Measurements from ENCODE around the gene CNOT6. TPM values are rescaled to one million over a fixed set of nuclear protein-coding genes. Genes with fewer than 3 reads are reported as not detected.

CNOT6 gene
- total RNA-seq, 1 donor from 2014 or later = 26.6 TPM

DNA sequence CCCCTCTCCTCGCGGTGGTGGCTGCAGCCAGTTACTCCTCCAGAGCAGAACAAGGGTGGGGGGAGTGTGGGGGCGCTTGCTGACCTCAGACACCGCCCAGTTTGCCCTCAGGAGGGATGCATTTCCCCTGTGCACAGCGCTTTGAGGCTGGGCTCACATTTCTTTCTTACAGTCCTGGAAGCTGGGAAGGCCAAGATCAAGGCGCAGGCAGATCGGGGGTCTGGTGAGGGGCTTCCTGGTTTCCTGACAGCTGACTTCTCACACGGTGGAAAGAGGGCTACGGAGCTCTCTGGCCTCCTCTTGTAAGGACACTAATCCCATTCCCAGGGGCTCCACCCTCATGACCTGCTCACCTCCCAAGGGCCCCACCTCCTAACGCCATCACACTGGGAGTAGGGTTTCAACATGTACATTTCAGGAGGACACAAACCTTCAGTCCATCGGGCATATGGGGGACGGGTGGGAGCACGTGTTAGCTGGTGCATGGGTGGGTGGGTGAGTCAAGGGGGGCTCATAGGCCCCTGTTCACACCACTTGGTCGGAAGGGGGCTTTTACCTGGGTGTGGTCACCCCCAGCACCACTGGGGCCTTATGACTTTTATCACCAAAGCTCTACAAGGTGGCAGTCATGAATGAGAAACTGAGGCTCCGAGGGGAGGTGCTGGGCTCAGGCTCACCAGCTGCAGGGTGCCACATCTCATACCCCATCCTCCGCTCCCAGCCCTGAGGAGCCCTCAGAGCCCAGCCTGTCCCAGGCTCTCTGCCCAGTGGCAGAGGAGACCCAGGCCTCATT is 104.8 kb downstream of the CNOT6 start:
- no peak overlapping the region for H3K4me3 ChIP-seq (ENCODE audit: low read depth, low read length)
- DNase-seq (ENCODE audit: low read depth) (no peak), FAIRE-seq (no peak)
- H3K36me3 ChIP-seq (ENCODE audit: control insufficient read depth, insufficient read depth, low read length) = no peaks in the 10 kb centered on the region
- no peak for TF ChIP-seq CTCF (IDR thresholded peaks at IDR 0.05; ENCODE audit: insufficient read depth, low read length, severe bottlenecking)
- H3K27me3 ChIP-seq (ENCODE audit: control insufficient read depth, insufficient read depth, low read length) = no peaks in the 10 kb centered on the region

DNA sequence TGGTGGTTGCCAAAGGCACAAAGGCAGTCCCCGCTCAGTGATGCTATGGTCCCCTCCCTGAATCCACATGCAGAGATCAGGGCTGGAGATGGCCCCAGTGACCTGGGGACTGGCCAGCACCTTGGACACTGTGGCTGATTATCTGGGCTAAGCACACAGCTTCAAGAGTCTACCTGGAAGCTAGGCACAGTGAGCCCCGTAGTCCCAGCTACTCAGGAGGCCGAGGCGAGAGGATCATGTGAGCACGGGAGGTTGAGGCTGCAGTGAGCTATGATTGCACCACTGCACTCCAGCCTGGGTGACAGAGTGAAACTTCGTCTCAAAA is 105.4 kb downstream of the CNOT6 start:
- no peaks in the 10 kb centered on the region for H3K36me3 ChIP-seq (ENCODE audit: control insufficient read depth, insufficient read depth, low read length)
- DNase-seq (ENCODE audit: low read depth) (no peak), FAIRE-seq (no peak)
- H3K27me3 ChIP-seq (ENCODE audit: control insufficient read depth, insufficient read depth, low read length) = no peaks in the 10 kb centered on the region
- no peak for TF ChIP-seq CTCF (IDR thresholded peaks at IDR 0.05; ENCODE audit: insufficient read depth, low read length, severe bottlenecking)
- H3K4me3 ChIP-seq (ENCODE audit: low read depth, low read length) = no peak overlapping the region

GRCh38 chr5:180599981-180600553 is 105.9 kb downstream of the CNOT6 start:
- DNase-seq (ENCODE audit: low read depth) = no peak

DNA sequence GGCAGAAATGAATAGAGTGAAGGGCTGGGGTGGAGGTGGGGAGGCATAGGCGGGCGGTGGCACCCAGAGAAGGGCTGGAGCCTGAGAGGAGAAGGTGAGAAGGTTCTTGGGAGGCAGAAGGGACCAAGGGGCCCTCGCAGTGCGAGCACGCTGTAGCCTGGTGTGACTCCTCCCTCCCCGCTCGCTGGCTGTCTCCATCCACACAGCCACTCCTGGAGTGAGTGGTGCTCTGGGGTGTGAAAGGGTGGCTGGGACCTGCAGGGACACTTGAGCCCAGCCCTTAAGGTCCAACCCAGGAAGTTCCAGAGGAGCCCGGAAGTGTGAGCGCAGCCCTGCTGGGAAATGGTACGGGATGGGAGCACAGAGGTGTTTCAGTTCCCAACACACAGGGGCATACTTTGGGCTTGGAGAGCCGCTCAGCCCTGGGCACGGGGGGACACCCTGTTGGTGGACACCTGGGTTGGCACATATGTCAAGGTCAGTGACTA is 106.4 kb downstream of the CNOT6 start:
- FAIRE-seq (no peak), DNase-seq (ENCODE audit: low read depth) (no peak)
- Histone ChIP-seq H3K36me3 (ENCODE audit: control insufficient read depth, insufficient read depth, low read length) (no peaks in the 10 kb centered on the region), H3K4me3 (ENCODE audit: low read depth, low read length) (no peak overlapping the region), H3K27me3 (ENCODE audit: control insufficient read depth, insufficient read depth, low read length) (no peaks in the 10 kb centered on the region)
- TF ChIP-seq CTCF (IDR thresholded peaks at IDR 0.05; ENCODE audit: insufficient read depth, low read length, severe bottlenecking) = no peak

More at GRCh38 chr5:180599981-180600553, 105.9 kb downstream of the CNOT6 start:
- Histone ChIP-seq H3K4me3 (ENCODE audit: low read depth, low read length) (no peak overlapping the region), H3K27me3 (ENCODE audit: control insufficient read depth, insufficient read depth, low read length) (no peaks in the 10 kb centered on the region), H3K36me3 (ENCODE audit: control insufficient read depth, insufficient read depth, low read length) (no peaks in the 10 kb centered on the region)
- no peak for FAIRE-seq
- no peak for TF ChIP-seq CTCF (IDR thresholded peaks at IDR 0.05; ENCODE audit: insufficient read depth, low read length, severe bottlenecking)

DNA sequence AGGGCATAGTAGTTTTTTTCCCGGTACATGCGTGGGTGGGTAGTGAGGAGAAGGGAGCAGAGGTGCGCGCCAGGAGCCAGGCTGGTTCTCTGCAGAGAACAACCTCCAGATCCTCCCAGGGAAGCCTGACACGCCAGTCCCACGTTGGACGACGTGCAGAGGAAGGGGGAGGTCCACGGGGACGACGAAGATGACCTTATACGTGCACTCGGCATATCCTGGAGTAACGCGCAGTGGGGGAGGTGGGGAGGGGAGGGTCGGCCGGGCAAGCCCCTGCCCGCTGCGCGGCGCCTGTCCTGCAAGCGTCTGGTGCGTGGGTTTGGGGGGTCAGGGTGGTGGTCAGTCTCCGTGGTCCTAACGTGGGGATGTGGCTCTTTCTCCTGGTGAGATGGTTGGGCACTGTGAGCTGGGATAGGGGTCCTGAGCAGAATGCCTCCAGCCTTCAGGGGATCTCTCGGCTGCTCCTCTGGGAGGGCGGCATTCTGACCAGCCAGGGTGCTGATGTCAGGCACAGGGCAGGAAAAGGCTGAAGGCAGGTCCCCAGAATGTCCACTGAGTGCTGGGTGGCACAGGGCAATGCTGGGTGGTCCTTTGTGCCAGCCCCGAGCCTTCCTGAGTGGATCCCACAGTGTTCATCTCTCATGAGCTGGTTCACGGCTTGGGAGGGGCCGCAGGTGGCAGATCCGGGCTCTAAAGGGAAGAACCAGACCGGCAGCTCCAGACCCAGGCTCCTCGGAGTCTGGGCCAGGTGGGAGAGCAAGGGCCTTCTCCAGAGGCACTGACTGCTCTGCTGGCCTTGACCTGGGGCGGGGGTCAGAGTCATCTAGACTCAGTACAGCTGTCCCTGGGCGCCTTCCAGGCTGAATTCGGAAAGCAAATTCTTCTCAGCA is 107.7 kb downstream of the CNOT6 start:
- TF ChIP-seq CTCF (IDR thresholded peaks at IDR 0.05; ENCODE audit: insufficient read depth, low read length, severe bottlenecking) = no peak
- FAIRE-seq (no peak), DNase-seq (ENCODE audit: low read depth) (no peak)

More for the DNA sequence above, 107.7 kb downstream of the CNOT6 start:
- Histone ChIP-seq H3K4me3 (ENCODE audit: low read depth, low read length) (no peak overlapping the region), H3K27me3 (ENCODE audit: control insufficient read depth, insufficient read depth, low read length) (no peaks in the 10 kb centered on the region), H3K36me3 (ENCODE audit: control insufficient read depth, insufficient read depth, low read length) (no peaks in the 10 kb centered on the region)
